NCI-H345 (cell line): ENCODE results near the gene MAGEE1.
A peak's percentile ranks its signal among the peaks of the same experiment; 100 is the strongest.

Experiments
- DNase-seq: peaks from one replicate; lab custom pipeline; 2025; lab: John Stamatoyannopoulos, UW

MAGEE1 gene

GRCh38 chrX:76427560-76428242 is at the start of gene MAGEE1:
Gene MAGEE1, plus strand, starts transcription at chrX:76427710. Its CDS starts 221 bp downstream, at chrX:76427931.
- peak; percentile 77 for DNase-seq

GRCh38 chrX:76398970-76399369 is 28.5 kb upstream of the MAGEE1 start:
- DNase-seq: no peak

GRCh38 chrX:76407795-76408194 is 19.7 kb upstream of the MAGEE1 start:
- DNase-seq: no peak

GRCh38 chrX:76420237-76420636 is 7.3 kb upstream of the MAGEE1 start:
- DNase-seq: no peak

- DNase-seq: no peak
Measured at GRCh38 chrX:76428243-76429130, 977 bp downstream of the MAGEE1 start.

- DNase-seq: no peak
Measured at GRCh38 chrX:76433219-76433618, 5.7 kb downstream of the MAGEE1 start.

GRCh38 chrX:76434103-76434741 is 6.7 kb downstream of the MAGEE1 start:
- DNase-seq: no peak

GRCh38 chrX:76439188-76439587 is 11.7 kb downstream of the MAGEE1 start:
- no peak for DNase-seq

- DNase-seq: no peak
Measured at GRCh38 chrX:76453737-76454406, 26.4 kb downstream of the MAGEE1 start.

GRCh38 chrX:76454456-76454927 is 27.0 kb downstream of the MAGEE1 start:
- peak; percentile 2 for DNase-seq

- no peak for DNase-seq
Measured at GRCh38 chrX:76477353-76477752, 49.8 kb downstream of the MAGEE1 start.
